Measurements from ENCODE around the gene PLGLB1. TPM values are rescaled to one million over a fixed set of nuclear protein-coding genes. Genes with fewer than 3 reads are reported as not detected.
"Not testable (repeated sequence)": the region's sequence is repeated elsewhere in the genome, so short reads cannot be mapped to it uniquely, and the experiment has no call there.

Gene PLGLB1
- polyA plus RNA-seq (2012; ENCODE audit: missing spikeins) = 1.4 TPM

- DNase-seq (ENCODE audit: insufficient read length) = not testable (repeated sequence)
Observed at GRCh38 chr2:87021744-87022143, at the start of gene PLGLB1. Gene PLGLB1, minus strand, starts transcription at chr2:87021844. Its CDS starts 61 bp downstream, at chr2:87021783.

DNA sequence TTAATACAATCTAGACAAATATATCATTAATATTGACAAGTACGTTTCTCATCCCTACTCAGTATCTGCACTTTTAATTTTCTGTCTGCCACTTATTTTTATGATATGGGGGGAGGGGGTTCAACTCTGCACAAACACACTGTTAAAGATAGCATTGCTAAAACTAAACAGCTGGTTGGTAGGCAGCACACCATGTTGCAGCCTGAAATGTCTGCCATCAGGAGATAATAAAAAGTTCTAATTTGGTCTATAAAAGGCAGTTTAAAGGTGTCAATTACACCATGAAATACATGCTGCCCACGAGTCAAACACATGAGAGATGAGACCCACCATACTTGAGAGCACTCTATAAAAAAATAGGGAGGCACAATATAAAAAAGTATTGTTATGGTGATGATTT, 42.7 kb upstream of the PLGLB1 start:
- DNase-seq (ENCODE audit: insufficient read length); FAIRE-seq: not testable (repeated sequence)

More at GRCh38 chr2:87021744-87022143, at the start of gene PLGLB1:
- not testable (repeated sequence) for FAIRE-seq

GRCh38 chr2:87063431-87063830, 41.8 kb upstream of the PLGLB1 start:
- not testable (repeated sequence) for FAIRE-seq; DNase-seq (ENCODE audit: insufficient read length)

DNA sequence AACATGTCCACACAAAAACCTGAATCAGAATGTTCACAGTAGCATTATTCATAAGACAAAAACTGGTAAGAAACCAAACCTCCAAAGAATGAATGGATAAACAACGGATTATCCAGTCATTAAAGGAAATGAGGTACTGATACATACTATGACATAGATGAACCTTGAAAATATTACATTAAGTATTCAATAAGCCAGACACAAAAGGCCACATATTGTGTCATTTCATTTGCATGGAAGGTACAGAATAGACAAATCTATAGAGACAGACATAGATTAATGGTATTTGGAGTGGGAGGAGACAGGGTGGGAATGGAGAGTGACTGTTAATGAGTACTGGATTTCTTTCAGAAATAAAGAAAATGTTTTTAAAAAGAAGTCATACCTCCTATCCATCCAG, 39.9 kb upstream of the PLGLB1 start:
- DNase-seq (ENCODE audit: insufficient read length) = not testable (repeated sequence)

GRCh38 chr2:87057606-87058005, 36.0 kb upstream of the PLGLB1 start:
- DNase-seq (ENCODE audit: insufficient read length); FAIRE-seq: not testable (repeated sequence)

More for the DNA sequence above, 39.9 kb upstream of the PLGLB1 start:
- not testable (repeated sequence) for FAIRE-seq

DNA sequence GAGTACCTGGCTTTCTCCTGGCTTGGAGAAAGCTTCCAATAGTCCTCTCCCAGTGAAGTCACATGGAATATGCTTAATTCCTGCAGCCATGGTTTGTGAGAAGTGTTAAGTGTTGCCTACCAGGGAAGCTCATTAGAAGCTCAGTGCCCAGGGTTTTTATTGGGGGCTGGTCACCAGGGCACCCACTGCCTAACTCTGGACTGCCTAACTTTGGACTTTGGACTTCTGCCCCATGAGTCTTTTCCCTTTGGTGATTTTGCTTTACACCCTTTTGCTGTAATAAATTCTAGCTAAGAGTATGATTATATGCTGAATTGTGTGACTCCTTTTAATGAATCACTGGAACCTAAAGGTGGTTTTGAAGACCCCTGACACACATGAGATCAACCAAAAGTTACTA, 35.2 kb upstream of the PLGLB1 start:
- not testable (repeated sequence) for FAIRE-seq

DNA sequence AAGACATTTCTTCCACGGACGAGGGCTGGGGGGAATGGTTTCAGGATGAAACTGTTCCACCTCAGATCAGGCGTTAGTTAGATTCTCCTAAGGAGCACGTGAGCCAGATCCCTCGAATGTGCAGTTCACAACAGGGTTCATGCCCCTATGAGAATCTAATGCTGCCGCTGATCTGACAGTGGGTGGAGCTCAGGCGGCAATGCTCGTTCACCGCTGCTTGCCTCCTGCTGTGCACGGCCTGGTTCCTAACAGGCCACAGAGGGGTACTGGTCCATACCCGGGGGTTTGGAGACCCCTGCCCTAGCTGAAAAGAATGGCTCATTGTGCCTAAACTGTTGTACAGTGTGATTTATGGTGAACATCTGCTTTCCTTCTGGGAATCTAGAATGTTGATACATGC, 34.8 kb upstream of the PLGLB1 start:
- not testable (repeated sequence) for DNase-seq (ENCODE audit: insufficient read length); FAIRE-seq

More for the DNA sequence above, 35.2 kb upstream of the PLGLB1 start:
- not testable (repeated sequence) for DNase-seq (ENCODE audit: insufficient read length)

DNA sequence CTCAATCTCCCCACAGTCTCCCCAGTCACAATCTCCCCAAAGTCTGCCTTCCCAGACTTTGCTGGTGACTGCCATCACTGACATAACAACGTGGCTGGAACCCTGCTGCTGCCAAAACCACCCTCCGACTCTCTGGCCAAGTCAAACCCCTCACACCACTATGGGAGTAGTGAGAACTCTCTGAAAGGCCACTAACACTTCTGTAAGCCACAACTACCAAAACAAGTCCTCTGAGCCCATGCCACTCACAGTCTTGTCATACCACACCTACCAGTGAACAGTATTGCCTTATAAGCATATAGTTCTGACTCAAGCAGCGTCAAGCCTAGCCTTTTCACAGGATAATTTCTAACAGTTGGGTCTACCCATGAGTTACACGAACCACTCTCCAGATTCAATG, 32.7 kb upstream of the PLGLB1 start:
- FAIRE-seq = not testable (repeated sequence)

GRCh38 chr2:87041321-87041978, 19.8 kb upstream of the PLGLB1 start:
- FAIRE-seq; DNase-seq (ENCODE audit: insufficient read length): not testable (repeated sequence)

More for the DNA sequence above, 32.7 kb upstream of the PLGLB1 start:
- not testable (repeated sequence) for DNase-seq (ENCODE audit: insufficient read length)

DNA sequence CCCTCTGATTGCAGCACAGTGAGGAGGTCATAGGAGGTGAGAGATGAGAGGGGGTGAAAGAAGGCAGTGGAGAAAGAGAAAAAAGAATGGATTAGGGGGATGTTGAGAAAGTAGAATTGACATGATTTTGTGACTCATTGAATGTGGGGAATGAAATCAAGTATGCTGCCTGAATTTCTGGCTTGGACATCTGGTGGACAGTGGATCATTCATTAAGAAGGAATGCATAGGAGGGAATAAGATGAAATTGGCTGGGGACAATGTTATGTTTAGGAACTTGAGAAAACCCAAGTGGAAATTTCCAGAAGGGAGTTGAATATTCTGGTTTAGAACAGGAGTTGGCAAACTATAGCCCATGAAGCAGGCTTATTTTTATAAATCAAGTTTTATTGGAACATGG, 7.0 kb upstream of the PLGLB1 start:
- not testable (repeated sequence) for DNase-seq (ENCODE audit: insufficient read length); FAIRE-seq

DNA sequence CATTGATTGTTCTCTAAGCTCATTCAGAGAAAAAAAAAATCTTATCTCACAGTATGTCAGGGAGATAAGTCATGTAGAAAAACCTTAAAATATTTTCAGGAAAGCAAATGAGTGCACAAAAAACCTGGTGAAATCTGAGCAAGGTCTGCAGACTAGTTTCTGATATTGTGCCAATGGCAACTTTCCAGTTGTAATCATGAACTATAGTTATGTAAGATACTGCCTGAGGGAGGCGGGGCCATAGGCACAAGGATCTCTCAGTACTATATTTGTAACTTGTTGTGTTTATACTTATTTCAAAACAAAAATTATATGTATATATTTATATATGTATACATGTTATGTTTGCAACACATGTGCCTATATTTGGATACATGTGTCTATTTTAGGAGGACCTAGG, 5.2 kb upstream of the PLGLB1 start:
- not testable (repeated sequence) for FAIRE-seq; DNase-seq (ENCODE audit: insufficient read length)

DNA sequence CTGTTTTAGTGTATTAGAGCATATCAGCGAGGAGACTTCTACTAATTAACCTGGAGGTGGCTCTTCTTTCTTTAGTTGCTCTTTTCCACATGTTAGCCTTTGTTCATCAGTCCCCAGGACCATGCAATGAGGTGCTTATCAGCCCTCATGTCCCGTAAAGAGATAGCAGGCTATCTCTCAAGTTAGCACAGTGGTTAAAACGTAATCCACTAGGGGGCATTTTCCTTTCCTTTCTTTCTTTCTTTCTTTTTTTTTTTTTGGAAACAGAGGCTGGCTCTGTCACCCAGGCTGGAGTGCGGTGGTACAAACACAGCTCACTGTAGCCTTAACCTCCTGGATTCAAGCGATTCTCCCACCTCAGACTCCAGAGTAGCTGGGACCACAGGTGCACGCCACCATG, 4.3 kb upstream of the PLGLB1 start:
- FAIRE-seq; DNase-seq (ENCODE audit: insufficient read length): not testable (repeated sequence)

GRCh38 chr2:87023988-87024615, 2.5 kb upstream of the PLGLB1 start:
- not testable (repeated sequence) for FAIRE-seq; DNase-seq (ENCODE audit: insufficient read length)

DNA sequence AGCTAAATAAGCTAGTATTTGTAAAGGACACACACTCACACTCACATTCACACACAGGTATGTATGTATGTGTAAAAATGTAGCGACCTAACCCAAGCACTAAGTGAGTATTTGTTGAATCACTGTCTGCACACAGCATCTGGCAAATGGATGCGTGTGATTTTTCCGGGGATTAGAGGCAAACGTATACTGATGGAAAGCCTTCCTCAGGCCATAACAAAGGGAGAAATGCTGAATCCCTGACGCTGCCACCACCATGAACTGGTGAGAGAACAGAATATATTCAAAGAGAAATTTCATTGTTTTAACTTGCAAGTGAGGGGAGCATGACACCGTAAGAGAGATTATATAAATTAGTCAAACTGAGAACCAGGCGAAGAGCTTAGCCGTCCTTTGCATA, 601 bp downstream of the PLGLB1 start:
- DNase-seq (ENCODE audit: insufficient read length); FAIRE-seq: not testable (repeated sequence)

- not testable (repeated sequence) for DNase-seq (ENCODE audit: insufficient read length); FAIRE-seq
Observed at GRCh38 chr2:87019053-87019452, 2.6 kb downstream of the PLGLB1 start.

GRCh38 chr2:87014489-87015169, 7.0 kb downstream of the PLGLB1 start:
- DNase-seq (ENCODE audit: insufficient read length); FAIRE-seq: not testable (repeated sequence)

- not testable (repeated sequence) for FAIRE-seq; DNase-seq (ENCODE audit: insufficient read length)
Observed at GRCh38 chr2:87004398-87004797, 17.2 kb downstream of the PLGLB1 start.
